ENCODE data around the gene CHAF1B.
"Not testable (repeated sequence)": the region's sequence is repeated elsewhere in the genome, so short reads cannot be mapped to it uniquely, and the experiment has no call there.

Gene CHAF1B

GRCh38 chr21:36388835-36389234 is 3.6 kb downstream of the CHAF1B start:
- no peak for DNase-seq (ENCODE audit: low read depth)

GRCh38 chr21:36391649-36392048 is 6.5 kb downstream of the CHAF1B start:
- not testable (repeated sequence) for DNase-seq (ENCODE audit: low read depth)

- DNase-seq (ENCODE audit: low read depth) = no peak
These were observed 10.3 kb downstream of the CHAF1B start for GRCh38 chr21:36395353-36396111.

- no peak for DNase-seq (ENCODE audit: low read depth)
These were observed 11.1 kb downstream of the CHAF1B start for GRCh38 chr21:36396325-36396724.

- DNase-seq (ENCODE audit: low read depth) = no peak
These were observed 11.8 kb downstream of the CHAF1B start for GRCh38 chr21:36396971-36397370.

- no peak for DNase-seq (ENCODE audit: low read depth)
These were observed 12.4 kb downstream of the CHAF1B start for GRCh38 chr21:36397606-36398005.

- DNase-seq (ENCODE audit: low read depth) = not testable (repeated sequence)
These were observed 14.5 kb downstream of the CHAF1B start for GRCh38 chr21:36399736-36400135.

GRCh38 chr21:36400719-36401118 is 15.5 kb downstream of the CHAF1B start:
- no peak for DNase-seq (ENCODE audit: low read depth)

- DNase-seq (ENCODE audit: low read depth) = no peak
These were observed 17.1 kb downstream of the CHAF1B start for GRCh38 chr21:36402339-36402738.

- no peak for DNase-seq (ENCODE audit: low read depth)
These were observed 18.5 kb downstream of the CHAF1B start for GRCh38 chr21:36403713-36404112.

- no peak for DNase-seq (ENCODE audit: low read depth)
These were observed 23.4 kb downstream of the CHAF1B start for GRCh38 chr21:36408568-36408967.

GRCh38 chr21:36411301-36411700 is 26.1 kb downstream of the CHAF1B start:
- DNase-seq (ENCODE audit: low read depth) = no peak

- no peak for DNase-seq (ENCODE audit: low read depth)
These were observed 27.7 kb downstream of the CHAF1B start for GRCh38 chr21:36412916-36413315.

- DNase-seq (ENCODE audit: low read depth) = no peak
These were observed 30.2 kb downstream of the CHAF1B start for GRCh38 chr21:36415375-36415774.

- DNase-seq (ENCODE audit: low read depth) = no peak
These were observed 34.0 kb downstream of the CHAF1B start for GRCh38 chr21:36419241-36419640.

- DNase-seq (ENCODE audit: low read depth) = peak; percentile 20
These were observed 34.8 kb downstream of the CHAF1B start for GRCh38 chr21:36419996-36420395.

- DNase-seq (ENCODE audit: low read depth) = no peak
These were observed 35.6 kb downstream of the CHAF1B start for GRCh38 chr21:36420571-36421339.

- no peak for DNase-seq (ENCODE audit: low read depth)
These were observed 37.3 kb downstream of the CHAF1B start for GRCh38 chr21:36422279-36423098.

GRCh38 chr21:36423771-36424433 is 38.7 kb downstream of the CHAF1B start:
- DNase-seq (ENCODE audit: low read depth) = no peak

- no peak for DNase-seq (ENCODE audit: low read depth)
These were observed 39.4 kb downstream of the CHAF1B start for GRCh38 chr21:36424592-36424991.

- DNase-seq (ENCODE audit: low read depth) = no peak
These were observed 40.1 kb downstream of the CHAF1B start for GRCh38 chr21:36425286-36425685.

GRCh38 chr21:36427502-36427901 is 42.3 kb downstream of the CHAF1B start:
- DNase-seq (ENCODE audit: low read depth) = no peak

All from stimulated activated CD8-positive, alpha-beta memory T cell treated with anti-CD3 and anti-CD28 coated beads, Interleukin-7, amount 100 ng/mL, for 24 hours (primary cell).